Spleen (tissue), 11 donors: ENCODE data around the gene TXK. TPM values are rescaled to one million over a fixed set of nuclear protein-coding genes. Genes with fewer than 3 reads are reported as not detected.
A peak's percentile ranks its signal among the peaks of the same experiment; 100 is the strongest.

Source experiments
- DNase-seq: peaks from one replicate; pipeline ENCODE4 v3.0.0-alpha.2; 2020
- H3K27ac ChIP-seq, 8 donors: fragments of 200-600 bp; sonication (generic) in 7 of 8; 1 replicate in 4 of 8; 2 replicates in 4 of 8; pipeline versions ENCODE4 v1.5.0 to v1.8.0; 2016 to 2021; ENCODE audit warnings: inconsistent platforms in 4 of 8, mild to moderate bottlenecking in 4 of 8, moderate library complexity in 1 of 8
- H3K27me3 ChIP-seq, 7 donors: fragments of 200-600 bp; sonication (generic) in 6 of 7; replicated peaks in 1 of 7; 1 replicate in 4 of 7; 2 replicates in 3 of 7; pipeline versions ENCODE4 v1.5.0 to v1.8.0; 2016 to 2021; ENCODE audit warnings: inconsistent platforms in 3 of 7, mild to moderate bottlenecking in 1 of 7
- H3K36me3 ChIP-seq, 6 donors: fragments of 200-600 bp; sonication (generic) in 5 of 6; 1 replicate in 4 of 6; 2 replicates in 2 of 6; pipeline versions ENCODE4 v1.5.0 to v1.8.0; 2016 to 2021; ENCODE audit warnings: inconsistent platforms in 2 of 6
- H3K4me1 ChIP-seq, 6 donors: fragments of 200-600 bp; sonication (generic) in 5 of 6; 1 replicate in 3 of 6; 2 replicates in 3 of 6; pipeline versions ENCODE4 v1.5.0 to v1.8.0; 2016 to 2021; ENCODE audit warnings: inconsistent platforms in 3 of 6
- H3K4me3 ChIP-seq, 8 donors: fragments of 200-600 bp; sonication (generic) in 7 of 8; 1 replicate in 4 of 8; 2 replicates in 4 of 8; pipeline versions ENCODE4 v1.5.0 to v1.8.0; 2016 to 2021; ENCODE audit warnings: inconsistent platforms in 4 of 8, mild to moderate bottlenecking in 4 of 8, moderate library complexity in 2 of 8
- H3K9me3 ChIP-seq, 8 donors: fragments of 200-600 bp; sonication (generic) in 7 of 8; 1 replicate in 4 of 8; 2 replicates in 4 of 8; pipeline versions ENCODE4 v1.5.0 to v1.8.0; 2016 to 2021; ENCODE audit warnings: inconsistent platforms in 4 of 8
- POLR2A ChIP-seq, 3 donors: fragments of 450-650 bp; IDR thresholded peaks; one replicate each; pipeline ENCODE4 v1.5.1; 2017; ENCODE audit warnings: antibody characterized with exemption in 3 of 3, mild to moderate bottlenecking in 1 of 3
- POLR2AphosphoS5 ChIP-seq, 3 donors: sonication (generic); formaldehyde crosslinking; IDR thresholded peaks; one replicate each; pipeline ENCODE4 v1.5.1; 2017; ENCODE audit warnings: antibody characterized with exemption in 3 of 3
- WGBS, 5 donors: extraction: QIAGEN DNeasy Blood & Tissue Kit in 3 of 5; methylation state at CpG; one replicate each; pipeline versions ENCODE4 v1.1.5 to v1.1.7; 2013 to 2018; 5-methylcytosine and 5-hydroxymethylcytosine counted together
- intact Hi-C: fragments of 100-400 bp; cut with DNase I; formaldehyde crosslinking; loops from one replicate; pipeline ENCODE4 v1.15.0; 2023; ENCODE audit warnings: low total_unique reads
- polyA plus RNA-seq, 3 donors: library from polyadenylated mRNA; stranded (reverse); fragments of 200-250 nt; gene quantifications; one replicate each; pipeline ENCODE4 v1.2.1, GENCODE V29; 2013
- total RNA-seq, 7 donors: library from RNA; depleted of rRNA in 3 of 7; stranded (reverse); fragments of >200 nt in 3 of 7; fragmentation: NEBNext Ultra II Directional in 4 of 7; extraction: Animal tissue kit (Norgen Biotek cat#: 25700) in 4 of 7; gene quantifications; one replicate each; pipeline versions ENCODE4 v1.1.0 to v1.2.1, GENCODE V29; 2016 to 2021
- TF ChIP-seq, protein P1 (sequence below), 11 experiments: fragments of 200-600 bp in 7 of 11; fragments of 450-650 bp in 4 of 11; sonication (generic) in 4 of 11; IDR thresholded peaks in 8 of 11; conservative IDR thresholded peaks in 3 of 11; 1 replicate in 7 of 11; 2 replicates in 4 of 11; pipeline versions ENCODE4 v1.4.0 to v1.8.0; 2016 to 2021; ENCODE audit warnings: antibody characterized with exemption in 11 of 11, inconsistent platforms in 4 of 11, mild to moderate bottlenecking in 1 of 11
- donor health status: healthy with polysubstance abuse.
- donor health status: DM: no; HTN: no; CAD: no; lungs with moderate emphysema.
- donor health status: DM: no; HTN: no; CAD: no.
- donor health status: Bipolar disorder and iron deficiency.
- donor health status: healthy.
- donor health status: DM: no; HTN: no; CAD: no.
- donor health status: DM: yes; HTN: yes; CAD: no.

The TXK gene
- total and polyA plus RNA-seq, 10 donors, result 3.3 to 36.6 (median 21.0) TPM

DNA sequence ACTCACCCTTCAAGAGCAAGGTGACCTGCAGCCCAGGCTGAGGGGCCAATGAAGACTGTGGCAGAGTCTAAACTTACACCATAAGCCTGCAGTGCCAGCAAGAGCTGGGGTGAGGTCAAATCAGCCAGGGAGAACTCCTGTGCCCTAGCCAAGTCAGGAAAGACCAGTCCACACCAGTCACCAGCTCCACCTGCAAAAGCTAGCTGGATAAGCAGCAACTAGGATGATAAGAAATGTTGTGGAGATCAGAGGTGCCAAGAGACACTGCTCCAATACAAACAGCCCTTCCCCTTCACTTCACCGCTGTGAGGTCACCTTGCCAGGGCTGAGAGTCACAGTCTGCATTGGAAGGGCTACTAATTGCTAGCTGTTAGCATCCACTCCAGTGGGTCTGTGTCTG is 86.2 kb downstream of the TXK start:
- WGBS, 5 donors, result 70 to 86% (median 75%) methylated on average over 1 of the region's 1 CpG
- intact Hi-C loops, result no loop called here
- H3K36me3 ChIP-seq, result no peaks in the 10 kb centered on the region
- TF ChIP-seq POLR2AphosphoS5 (IDR thresholded peaks at IDR 0.05), result no peak
- H3K27me3 ChIP-seq, result peaks cover 0 to 77% (median 0%) of the 10 kb centered on the region in 7 donors
- no peak overlapping the region for H3K27ac ChIP-seq
- H3K9me3 ChIP-seq, result no peaks in the 10 kb centered on the region
- H3K4me3 ChIP-seq, result no peak overlapping the region
- DNase-seq, result no peak
- H3K4me1 ChIP-seq, result peaks cover 19 to 68% (median 29%) of the 10 kb centered on the region in 6 donors

DNA sequence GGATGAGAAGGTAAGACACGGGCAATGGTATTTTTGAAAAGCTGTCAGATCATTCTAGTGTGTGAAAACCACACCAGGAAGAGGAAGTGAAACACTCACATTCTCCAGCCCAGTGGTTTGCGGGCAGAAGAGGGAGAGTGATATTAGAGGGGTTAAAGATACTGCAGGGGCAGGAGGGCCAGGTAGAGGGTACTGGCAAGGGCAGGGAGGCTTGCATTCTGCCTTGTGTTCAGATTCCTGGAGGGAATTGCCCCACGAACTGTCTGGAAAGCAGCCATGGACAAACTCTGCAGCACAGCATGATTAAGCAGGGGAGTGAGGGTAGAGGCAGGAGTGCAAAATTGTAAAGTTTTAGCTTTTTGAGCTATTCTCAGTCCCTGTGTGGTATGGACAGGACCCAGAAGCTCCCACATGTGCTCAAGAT is 86.6 kb downstream of the TXK start:
- DNase-seq, result no peak
- Histone ChIP-seq H3K36me3 (no peaks in the 10 kb centered on the region), H3K4me1 (peaks cover 21 to 72% (median 29%) of the 10 kb centered on the region in 6 donors), H3K4me3 (peak overlapping the region in 1 of 8 donors; percentile 27), H3K27me3 (peaks cover 0 to 78% (median 0%) of the 10 kb centered on the region in 7 donors), H3K27ac (no peak overlapping the region), H3K9me3 (no peaks in the 10 kb centered on the region)
- 6 to 18% (median 10%) methylated on average over 3 of the region's 3 CpGs for whole genome bisulfite sequencing, 5 donors
- TF ChIP-seq POLR2A (IDR thresholded peaks at IDR 0.05) (no peak), POLR2AphosphoS5 (IDR thresholded peaks at IDR 0.05) (no peak)
- TF ChIP-seq, protein P1, sequence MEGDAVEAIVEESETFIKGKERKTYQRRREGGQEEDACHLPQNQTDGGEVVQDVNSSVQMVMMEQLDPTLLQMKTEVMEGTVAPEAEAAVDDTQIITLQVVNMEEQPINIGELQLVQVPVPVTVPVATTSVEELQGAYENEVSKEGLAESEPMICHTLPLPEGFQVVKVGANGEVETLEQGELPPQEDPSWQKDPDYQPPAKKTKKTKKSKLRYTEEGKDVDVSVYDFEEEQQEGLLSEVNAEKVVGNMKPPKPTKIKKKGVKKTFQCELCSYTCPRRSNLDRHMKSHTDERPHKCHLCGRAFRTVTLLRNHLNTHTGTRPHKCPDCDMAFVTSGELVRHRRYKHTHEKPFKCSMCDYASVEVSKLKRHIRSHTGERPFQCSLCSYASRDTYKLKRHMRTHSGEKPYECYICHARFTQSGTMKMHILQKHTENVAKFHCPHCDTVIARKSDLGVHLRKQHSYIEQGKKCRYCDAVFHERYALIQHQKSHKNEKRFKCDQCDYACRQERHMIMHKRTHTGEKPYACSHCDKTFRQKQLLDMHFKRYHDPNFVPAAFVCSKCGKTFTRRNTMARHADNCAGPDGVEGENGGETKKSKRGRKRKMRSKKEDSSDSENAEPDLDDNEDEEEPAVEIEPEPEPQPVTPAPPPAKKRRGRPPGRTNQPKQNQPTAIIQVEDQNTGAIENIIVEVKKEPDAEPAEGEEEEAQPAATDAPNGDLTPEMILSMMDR (IDR thresholded peaks at IDR 0.05 in 8 of 11, conservative IDR thresholded peaks at IDR 0.05 in 3 of 11), result no peak
- intact Hi-C loops, result no loop called here

DNA sequence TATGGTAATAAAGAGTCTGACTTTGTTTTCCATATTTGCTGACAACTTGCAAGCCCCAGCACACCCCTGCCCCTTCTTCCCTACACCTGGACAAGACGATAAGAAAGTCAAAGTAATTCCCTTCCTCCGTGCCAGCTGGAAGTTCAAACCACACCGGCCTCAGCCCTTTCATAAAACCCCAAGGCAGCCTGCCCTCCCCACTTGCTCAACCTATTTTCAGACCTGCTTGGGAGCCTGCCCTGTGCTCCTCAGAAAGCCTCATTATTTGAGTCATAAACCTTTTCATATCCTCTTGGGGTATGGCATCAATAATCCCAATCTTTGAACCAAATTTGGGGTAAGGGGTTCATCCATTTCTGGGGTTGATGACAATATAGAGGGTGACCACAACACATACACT is 88.0 kb downstream of the TXK start:
- Histone ChIP-seq H3K27ac (no peak overlapping the region), H3K9me3 (no peaks in the 10 kb centered on the region), H3K4me1 (peaks cover 21 to 72% (median 29%) of the 10 kb centered on the region in 6 donors), H3K36me3 (no peaks in the 10 kb centered on the region), H3K4me3 (no peak overlapping the region), H3K27me3 (peaks cover 0 to 75% (median 0%) of the 10 kb centered on the region in 7 donors)
- WGBS, 5 donors, result 37 to 57% (median 47%) methylated on average over 3 of the region's 3 CpGs
- intact Hi-C loops, result no loop called here
- no peak for DNase-seq
- TF ChIP-seq, protein P1 (IDR thresholded peaks at IDR 0.05 in 8 of 11, conservative IDR thresholded peaks at IDR 0.05 in 3 of 11), result no peak
- TF ChIP-seq POLR2AphosphoS5 (IDR thresholded peaks at IDR 0.05), result no peak
- TF ChIP-seq POLR2A (IDR thresholded peaks at IDR 0.05), result no peak

DNA sequence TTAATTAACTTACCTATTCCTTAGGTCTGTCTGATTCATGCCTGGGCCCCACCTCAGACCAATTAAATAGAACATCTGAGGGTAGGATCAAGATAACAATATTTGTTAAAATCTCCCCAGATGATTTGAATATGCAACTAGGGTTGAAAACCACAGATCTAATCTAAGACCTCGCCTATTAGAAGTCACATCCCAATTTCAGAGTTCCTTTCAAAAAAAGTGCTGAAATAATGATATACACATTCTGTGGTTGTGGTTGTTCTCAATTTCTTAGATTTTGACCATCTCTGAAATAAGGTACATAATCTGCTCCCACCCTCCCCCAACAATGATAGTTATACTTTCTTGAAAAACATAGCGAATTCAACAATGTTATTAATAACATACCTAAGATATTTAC is 89.8 kb downstream of the TXK start:
- intact Hi-C loops, result no loop called here
- Histone ChIP-seq H3K36me3 (no peaks in the 10 kb centered on the region), H3K4me3 (no peak overlapping the region), H3K27me3 (peaks cover 0 to 57% (median 0%) of the 10 kb centered on the region in 7 donors), H3K4me1 (peaks cover 21 to 67% (median 29%) of the 10 kb centered on the region in 6 donors), H3K9me3 (no peaks in the 10 kb centered on the region), H3K27ac (no peak overlapping the region)
- no peak for TF ChIP-seq POLR2A (IDR thresholded peaks at IDR 0.05)
- TF ChIP-seq, protein P1 (IDR thresholded peaks at IDR 0.05 in 8 of 11, conservative IDR thresholded peaks at IDR 0.05 in 3 of 11), result no peak
- TF ChIP-seq POLR2AphosphoS5 (IDR thresholded peaks at IDR 0.05), result no peak
- DNase-seq, result no peak
- WGBS, 5 donors, result 58 to 63% (median 58%) methylated on average over 2 of the region's 2 CpGs

DNA sequence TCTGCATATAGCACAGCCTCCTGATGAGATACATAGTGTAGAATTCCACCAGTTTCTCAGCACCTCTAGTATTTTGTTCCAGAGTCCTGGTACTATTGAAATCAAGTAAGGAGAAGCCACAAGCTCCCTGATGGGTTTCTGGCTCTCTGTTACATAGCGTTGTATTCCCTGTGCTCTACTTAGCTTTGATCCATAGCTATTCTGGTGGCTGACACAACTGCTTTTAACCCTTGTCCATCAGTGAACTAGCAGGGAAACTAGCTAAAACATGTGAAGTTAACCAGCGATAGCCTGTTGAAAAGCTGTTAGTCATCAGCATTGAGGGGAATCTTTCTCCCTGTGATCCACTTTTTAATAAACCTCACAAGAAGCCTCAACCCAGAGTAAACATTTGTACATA is 90.5 kb downstream of the TXK start:
- no peak for DNase-seq
- 79 to 81% (median 80%) methylated on average over 2 of the region's 2 CpGs for WGBS, 5 donors
- no peaks in the 10 kb centered on the region for H3K36me3 ChIP-seq
- TF ChIP-seq POLR2AphosphoS5 (IDR thresholded peaks at IDR 0.05) (no peak), POLR2A (IDR thresholded peaks at IDR 0.05) (no peak)
- TF ChIP-seq, protein P1 (IDR thresholded peaks at IDR 0.05 in 8 of 11, conservative IDR thresholded peaks at IDR 0.05 in 3 of 11), result no peak
- H3K27ac ChIP-seq, result no peak overlapping the region
- peaks cover 21 to 59% (median 28%) of the 10 kb centered on the region in 6 donors for H3K4me1 ChIP-seq
- no peaks in the 10 kb centered on the region for H3K9me3 ChIP-seq
- no peak overlapping the region for H3K4me3 ChIP-seq
- intact Hi-C loops, result no loop called here
- peaks cover 0 to 49% (median 0%) of the 10 kb centered on the region in 7 donors for H3K27me3 ChIP-seq
